NB4 (cell line): Measurements from ENCODE around the gene IL34.

Source experiments
- DNase-seq: peaks from one replicate; pipeline ENCODE4 v3.0.0; 2010; ENCODE audit warnings: low read depth
- H3K4me3 ChIP-seq: one replicate; pipeline ENCODE4 v1.5.1; 2011; ENCODE audit warnings: mild to moderate bottlenecking, low read depth, low read length, moderate library complexity
- CTCF ChIP-seq: IDR thresholded peaks from one replicate; pipeline ENCODE4 v1.5.1; 2012; ENCODE audit warnings: low read depth, low read length
- MAX ChIP-seq: IDR thresholded peaks from 2 replicates; pipeline ENCODE4 v1.6.1; 2011; ENCODE audit warnings: low read depth, low read length
- MYC ChIP-seq: IDR thresholded peaks from 2 replicates; pipeline ENCODE4 v1.6.1; 2011; ENCODE audit warnings: low read depth, low read length
- POLR2A ChIP-seq: IDR thresholded peaks from 2 replicates; pipeline ENCODE4 v1.6.1; 2011; ENCODE audit warnings: mild to moderate bottlenecking; ENCODE audit not compliant: insufficient read length; ENCODE audit errors: extremely low read depth

Gene IL34

GRCh38 chr16:70687102-70687511, 40.7 kb downstream of the IL34 start:
- no peak overlapping the region for H3K4me3 ChIP-seq
- DNase-seq: peak; percentile 53
- TF ChIP-seq CTCF (no peak), MYC (peak; percentile 51; the same call in 1 of the 2 replicates), MAX (peak; percentile 74), POLR2A (no peak)

GRCh38 chr16:70687671-70688245, 41.4 kb downstream of the IL34 start:
- no peak for DNase-seq

GRCh38 chr16:70688246-70688742, 41.9 kb downstream of the IL34 start:
- TF ChIP-seq POLR2A (no peak), MYC (no peak), CTCF (no peak), MAX (no peak)
- H3K4me3 ChIP-seq: no peak overlapping the region
- no peak for DNase-seq

More at GRCh38 chr16:70687671-70688245, 41.4 kb downstream of the IL34 start:
- TF ChIP-seq CTCF: no peak
- TF ChIP-seq MYC: no peak
- no peak for TF ChIP-seq MAX
- no peak for TF ChIP-seq POLR2A
- H3K4me3 ChIP-seq: no peak overlapping the region

- no peak for DNase-seq
- no peak overlapping the region for H3K4me3 ChIP-seq
- no peak for TF ChIP-seq MYC
- TF ChIP-seq CTCF: no peak
- TF ChIP-seq MAX: no peak
- no peak for TF ChIP-seq POLR2A
Measured at GRCh38 chr16:70689035-70689969, 42.9 kb downstream of the IL34 start.

GRCh38 chr16:70689970-70690891, 43.9 kb downstream of the IL34 start:
- TF ChIP-seq CTCF (no peak), MAX (no peak), POLR2A (no peak), MYC (no peak)
- no peak overlapping the region for H3K4me3 ChIP-seq
- no peak for DNase-seq
